HCT116 (cell line): Measurements from ENCODE around the gene UBA7.

Experiments
- CTCF ChIP-seq, 3 experiments: fragments of 200-600 bp in 1 of 3; sonication (generic) in 1 of 3; IDR thresholded peaks in 2 of 3; conservative IDR thresholded peaks in 1 of 3; 2 replicates each; pipeline ENCODE4 v1.5.1; 2012 to 2017; ENCODE audit warnings: low read depth in 2 of 3, low read length in 2 of 3, antibody characterized with exemption in 1 of 3, borderline replicate concordance in 1 of 3, control low read depth in 1 of 3, mild to moderate bottlenecking in 1 of 3, mixed read lengths in 1 of 3, mixed run types in 1 of 3, moderate library complexity in 1 of 3; ENCODE audit not compliant: insufficient read depth in 1 of 3
- EGR1 ChIP-seq: IDR thresholded peaks from 2 replicates; pipeline ENCODE4 v1.6.1; 2012; ENCODE audit warnings: low read depth
- EZH2 ChIP-seq: fragments of 200-600 bp; sonication (generic); IDR thresholded peaks from 2 replicates; pipeline ENCODE4 v1.6.1; 2017; ENCODE audit warnings: antibody characterized with exemption, mixed run types
- FOSL1 ChIP-seq: IDR thresholded peaks from 2 replicates; pipeline ENCODE4 v1.6.1; 2012; ENCODE audit warnings: low read depth
- MAX ChIP-seq: IDR thresholded peaks from 2 replicates; pipeline ENCODE4 v1.6.1; 2012
- POLR2A ChIP-seq: IDR thresholded peaks from 2 replicates; pipeline ENCODE4 v1.7.0; 2011; ENCODE audit warnings: borderline replicate concordance; ENCODE audit not compliant: insufficient read depth, insufficient read length; ENCODE audit errors: extremely low read depth
- RAD21 ChIP-seq: IDR thresholded peaks from 2 replicates; pipeline ENCODE4 v1.6.1; 2012; ENCODE audit warnings: low read depth, mild to moderate bottlenecking
- REST ChIP-seq: IDR thresholded peaks from 2 replicates; pipeline ENCODE4 v1.6.1; 2012; ENCODE audit warnings: low read depth
- SP1 ChIP-seq: IDR thresholded peaks from 2 replicates; pipeline ENCODE4 v1.6.1; 2012; ENCODE audit warnings: low read depth
- TCF7L2 ChIP-seq: IDR thresholded peaks from 2 replicates; pipeline ENCODE4 v1.7.0; 2011; ENCODE audit warnings: borderline replicate concordance, inconsistent platforms; ENCODE audit not compliant: insufficient read depth, insufficient read length; ENCODE audit errors: extremely low read depth
- YY1 ChIP-seq: IDR thresholded peaks from 2 replicates; pipeline ENCODE4 v1.6.1; 2011; ENCODE audit warnings: low read length, low read depth, moderate library complexity, mild to moderate bottlenecking; ENCODE audit not compliant: insufficient replicate concordance; ENCODE audit errors: extremely low read depth
- ZBTB33 ChIP-seq: IDR thresholded peaks from 2 replicates; pipeline ENCODE4 v1.6.1; 2011; ENCODE audit warnings: mild to moderate bottlenecking, low read length, moderate library complexity; ENCODE audit not compliant: insufficient replicate concordance; ENCODE audit errors: extremely low read depth
- ZNF274 ChIP-seq: fragments of 200-500 bp; sonication (Bioruptor generic); IDR thresholded peaks from 2 replicates; pipeline ENCODE4 v1.6.1; 2014; ENCODE audit warnings: mild to moderate bottlenecking, low read depth, low read length, inconsistent platforms

GRCh38 chr3:49799105-49799504 is 14.6 kb downstream of the UBA7 start:
- TF ChIP-seq ZBTB33 (no peak), CTCF (IDR thresholded peaks at IDR 0.05 in 2 of 3, conservative IDR thresholded peaks at IDR 0.05 in 1 of 3; ENCODE audit: borderline replicate concordance in 1 of 3, insufficient read depth in 1 of 3, low read depth in 2 of 3, low read length in 2 of 3) (no peak), MAX (no peak), EGR1 (no peak), POLR2A (no peak), EZH2 (no peak), TCF7L2 (no peak), YY1 (no peak), SP1 (no peak), ZNF274 (no peak), REST (no peak), FOSL1 (no peak), RAD21 (no peak)
